Midbrain (tissue), 1 donor: ENCODE results near the gene ATP6AP1.

Source experiments
- DNase-seq: peaks from one replicate; lab custom pipeline; 2025; lab: John Stamatoyannopoulos, UW

The ATP6AP1 gene

GRCh38 chrX:154449618-154450017, 21.1 kb downstream of the ATP6AP1 start:
- DNase-seq: no peak

GRCh38 chrX:154450312-154450711, 21.8 kb downstream of the ATP6AP1 start:
- no peak for DNase-seq

GRCh38 chrX:154452823-154453222, 24.3 kb downstream of the ATP6AP1 start:
- DNase-seq: peak; percentile 23

- peak; percentile 18 for DNase-seq
These were observed 29.1 kb downstream of the ATP6AP1 start for GRCh38 chrX:154457491-154458115.

DNA sequence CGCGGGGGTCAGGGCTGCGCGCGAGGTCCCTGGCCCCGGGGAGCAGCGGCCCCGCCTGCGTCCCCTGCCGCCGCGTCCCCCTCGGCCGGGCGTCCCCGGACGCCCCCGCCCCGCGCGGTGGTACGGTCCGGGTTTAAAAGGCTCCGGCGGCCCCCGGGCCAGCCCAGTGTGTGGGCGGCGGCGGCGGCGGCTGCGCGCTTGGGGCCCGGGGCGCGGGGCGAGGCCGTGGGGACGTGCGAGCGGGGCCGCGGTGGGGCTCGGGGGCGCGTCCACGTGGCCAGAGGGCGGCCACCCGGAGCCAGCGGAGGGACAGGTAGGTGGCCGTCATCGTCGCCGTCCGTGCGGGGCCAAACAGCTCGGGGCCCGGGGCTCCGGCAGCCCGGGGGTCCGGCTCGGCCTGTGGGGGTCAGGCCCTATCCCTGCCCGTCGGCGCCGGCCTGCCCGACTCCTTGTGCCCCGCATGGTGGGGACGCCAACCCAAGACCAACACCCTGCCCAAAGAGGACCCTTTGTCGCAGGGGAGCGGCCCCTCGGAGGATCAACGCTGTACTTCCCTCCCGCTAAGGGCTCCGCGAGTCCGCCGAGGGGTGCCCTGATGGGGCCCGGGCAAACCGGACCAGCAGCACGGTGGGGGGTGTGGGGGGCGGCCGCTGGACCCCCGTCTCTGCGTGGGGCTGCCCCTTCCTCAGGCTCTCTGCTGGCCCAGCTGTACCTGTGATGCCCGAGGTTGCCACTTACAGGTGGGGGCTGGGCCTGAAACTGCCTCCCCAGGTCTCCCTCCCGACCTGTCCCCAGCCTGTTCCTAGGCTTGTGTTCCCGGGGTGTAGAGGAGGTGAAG, 29.9 kb downstream of the ATP6AP1 start, which contains the start of gene PLXNA3:
Gene PLXNA3 (plus strand): TSS at position 166 of the 838 bp plus-strand sequence. CDS start 1,903 bp downstream, outside the sequence.
- DNase-seq: peak; percentile 18

DNA sequence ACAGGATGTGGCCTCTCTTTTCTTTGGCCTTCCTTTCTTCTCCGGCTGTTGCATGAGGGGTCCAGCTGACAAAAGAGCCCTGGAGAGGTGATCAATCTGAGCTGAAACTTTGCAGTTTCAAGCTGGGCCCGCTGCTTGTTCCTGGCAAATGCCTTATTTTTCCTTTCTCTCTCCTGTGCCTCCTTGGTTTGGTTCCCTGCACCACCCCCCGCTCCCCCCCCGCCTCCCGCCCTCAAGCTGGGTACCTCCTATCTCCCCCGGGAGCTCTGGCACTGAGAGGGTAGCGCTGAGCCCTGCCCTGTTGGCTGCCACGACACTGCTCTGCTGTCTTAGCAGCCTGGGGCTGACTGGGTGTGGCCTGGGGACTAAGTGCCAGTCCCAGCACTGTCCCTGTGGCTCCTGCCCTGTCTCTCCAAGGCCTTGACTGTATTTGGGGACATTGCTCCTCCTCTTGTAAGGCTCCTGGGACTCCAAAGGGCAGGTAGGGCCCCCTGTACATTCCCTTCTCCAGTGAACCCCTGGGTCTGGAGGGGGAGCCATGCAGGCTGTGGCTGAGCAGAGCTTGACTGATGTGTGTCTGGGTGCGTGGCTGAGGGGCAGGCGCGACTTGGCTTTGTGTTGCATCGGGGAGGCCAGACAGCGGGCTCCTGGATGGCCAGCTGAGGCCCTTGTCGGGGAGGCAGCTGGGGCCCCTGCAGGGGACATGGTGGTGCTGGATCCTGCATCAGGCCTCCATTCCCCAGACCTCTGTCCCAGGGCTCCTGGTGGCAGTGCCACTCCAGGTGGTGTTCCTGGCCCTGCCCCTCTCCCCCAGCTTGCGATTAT, 30.7 kb downstream of the ATP6AP1 start:
- peak; percentile 9 for DNase-seq

GRCh38 chrX:154459832-154460231, 31.4 kb downstream of the ATP6AP1 start:
- DNase-seq: no peak

DNA sequence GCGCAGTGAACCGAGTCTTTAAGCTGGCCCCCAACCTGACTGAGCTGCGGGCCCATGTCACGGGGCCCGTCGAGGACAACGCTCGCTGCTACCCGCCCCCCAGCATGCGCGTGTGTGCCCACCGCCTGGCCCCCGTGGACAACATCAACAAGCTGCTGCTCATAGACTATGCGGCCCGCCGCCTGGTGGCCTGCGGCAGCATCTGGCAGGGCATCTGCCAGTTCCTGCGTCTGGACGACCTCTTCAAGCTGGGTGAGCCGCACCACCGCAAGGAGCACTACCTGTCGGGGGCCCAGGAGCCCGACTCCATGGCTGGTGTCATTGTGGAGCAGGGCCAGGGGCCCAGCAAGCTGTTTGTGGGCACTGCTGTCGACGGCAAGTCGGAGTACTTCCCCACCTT, 31.8 kb downstream of the ATP6AP1 start:
- DNase-seq: no peak

- DNase-seq: peak; percentile 2
These were observed 33.9 kb downstream of the ATP6AP1 start for GRCh38 chrX:154462396-154462795.

DNA sequence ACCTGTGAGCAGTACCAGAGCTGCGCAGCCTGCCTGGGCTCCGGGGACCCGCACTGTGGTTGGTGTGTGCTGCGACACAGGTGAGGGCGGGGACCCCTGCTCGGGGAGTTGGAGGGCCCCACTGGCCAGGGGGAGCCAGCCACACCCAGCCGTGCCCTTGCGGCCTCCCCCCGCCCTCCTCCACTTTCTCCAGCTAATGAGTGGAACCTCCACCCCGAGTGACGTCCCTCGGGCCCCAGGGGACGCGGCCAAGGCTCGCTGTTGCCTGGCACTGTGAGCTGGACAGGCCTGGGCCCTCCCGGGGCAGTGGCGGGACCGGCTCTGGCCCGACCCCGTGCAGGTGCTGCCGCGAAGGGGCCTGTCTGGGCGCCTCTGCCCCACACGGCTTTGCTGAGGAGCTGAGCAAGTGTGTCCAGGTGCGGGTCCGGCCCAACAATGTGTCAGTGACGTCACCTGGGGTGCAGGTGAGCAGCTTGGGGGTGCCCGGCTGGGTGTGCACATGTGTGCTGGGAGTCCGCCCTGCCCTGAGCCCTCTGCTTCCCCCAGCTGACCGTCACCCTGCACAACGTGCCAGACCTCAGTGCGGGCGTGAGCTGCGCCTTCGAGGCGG, 35.2 kb downstream of the ATP6AP1 start:
- DNase-seq: no peak

GRCh38 chrX:154464806-154465365, 36.4 kb downstream of the ATP6AP1 start:
- no peak for DNase-seq

DNA sequence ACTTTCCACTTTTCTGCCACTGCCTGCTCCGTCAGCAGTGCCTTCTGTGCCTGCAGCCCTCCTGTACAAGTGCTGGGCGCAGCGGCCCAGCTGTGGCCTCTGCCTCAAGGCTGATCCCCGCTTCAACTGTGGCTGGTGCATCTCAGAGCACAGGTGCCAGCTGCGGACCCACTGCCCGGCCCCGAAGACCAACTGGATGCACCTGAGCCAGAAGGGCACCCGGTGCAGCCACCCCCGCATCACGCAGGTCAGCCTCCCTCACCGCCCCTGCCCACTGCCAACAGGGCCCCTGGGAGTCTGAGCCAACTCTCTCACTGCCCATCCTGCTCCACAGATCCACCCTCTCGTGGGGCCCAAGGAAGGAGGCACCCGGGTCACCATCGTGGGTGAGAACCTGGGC, 37.1 kb downstream of the ATP6AP1 start:
- no peak for DNase-seq

DNA sequence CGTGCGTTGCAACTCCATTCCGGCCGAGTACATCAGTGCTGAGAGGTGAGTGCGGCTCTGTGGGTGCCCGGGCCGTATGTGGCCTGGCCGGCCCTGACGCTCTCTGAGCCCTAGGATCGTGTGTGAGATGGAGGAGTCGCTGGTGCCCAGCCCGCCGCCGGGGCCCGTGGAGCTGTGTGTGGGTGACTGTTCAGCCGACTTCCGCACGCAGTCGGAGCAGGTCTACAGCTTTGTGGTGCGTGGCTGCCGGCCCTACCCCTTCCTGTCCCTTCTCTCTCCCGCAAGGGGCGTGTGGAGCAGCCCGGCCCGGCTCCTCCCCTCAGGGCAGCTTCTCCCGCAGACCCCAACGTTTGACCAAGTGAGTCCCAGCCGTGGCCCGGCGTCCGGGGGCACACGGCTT, 37.6 kb downstream of the ATP6AP1 start:
- DNase-seq: no peak

- DNase-seq: no peak
These were observed 38.4 kb downstream of the ATP6AP1 start for GRCh38 chrX:154466907-154467306.

DNA sequence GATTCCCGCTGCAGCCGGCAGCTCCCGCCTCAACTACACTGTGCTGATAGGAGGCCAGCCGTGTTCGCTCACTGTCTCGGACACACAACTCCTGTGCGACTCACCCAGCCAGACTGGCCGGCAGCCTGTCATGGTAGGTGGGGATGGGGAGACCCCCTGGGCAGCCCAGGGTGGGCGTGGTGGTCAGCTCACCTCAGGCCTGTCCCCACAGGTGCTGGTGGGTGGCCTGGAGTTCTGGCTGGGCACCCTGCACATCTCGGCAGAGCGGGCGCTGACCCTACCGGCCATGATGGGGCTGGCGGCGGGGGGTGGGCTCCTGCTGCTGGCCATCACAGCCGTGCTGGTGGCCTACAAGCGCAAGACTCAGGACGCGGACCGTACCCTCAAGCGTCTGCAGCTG, 39.1 kb downstream of the ATP6AP1 start:
- DNase-seq: no peak

- DNase-seq: no peak
These were observed 39.7 kb downstream of the ATP6AP1 start for GRCh38 chrX:154468217-154468616.

DNA sequence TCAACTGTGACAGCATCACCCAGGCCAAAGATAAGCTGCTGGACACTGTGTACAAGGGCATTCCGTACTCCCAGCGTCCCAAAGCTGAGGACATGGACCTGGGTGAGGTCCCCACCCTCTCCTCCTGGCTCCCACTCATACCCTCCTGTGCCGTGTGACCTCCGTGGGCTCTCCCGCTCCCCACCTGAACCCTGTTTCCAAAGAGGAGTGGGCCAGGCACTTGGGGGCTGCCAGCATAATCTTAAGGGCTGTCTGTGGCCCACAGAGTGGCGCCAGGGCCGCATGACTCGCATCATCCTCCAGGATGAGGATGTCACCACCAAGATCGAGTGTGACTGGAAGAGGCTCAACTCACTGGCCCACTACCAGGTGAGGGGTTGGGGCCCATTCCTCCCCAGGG, 40.6 kb downstream of the ATP6AP1 start:
- no peak for DNase-seq

DNA sequence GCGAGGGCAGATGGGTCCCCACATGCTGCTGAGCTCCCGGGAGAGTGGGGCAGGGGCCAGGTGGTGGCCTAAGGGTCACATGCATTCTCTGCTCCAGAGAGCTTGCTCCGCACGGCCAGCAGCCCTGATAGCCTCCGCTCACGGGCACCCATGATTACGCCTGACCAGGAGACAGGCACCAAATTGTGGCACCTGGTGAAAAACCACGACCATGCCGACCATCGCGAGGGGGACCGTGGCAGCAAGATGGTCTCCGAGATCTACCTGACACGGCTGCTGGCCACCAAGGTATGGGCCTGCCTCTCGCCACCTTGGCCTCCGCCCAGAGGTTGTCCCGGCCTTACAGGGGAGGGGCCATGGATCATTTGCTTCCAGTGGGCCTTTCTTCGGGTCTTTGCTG, 41.4 kb downstream of the ATP6AP1 start:
- no peak for DNase-seq

GRCh38 chrX:154470434-154470833, 42.0 kb downstream of the ATP6AP1 start:
- no peak for DNase-seq

DNA sequence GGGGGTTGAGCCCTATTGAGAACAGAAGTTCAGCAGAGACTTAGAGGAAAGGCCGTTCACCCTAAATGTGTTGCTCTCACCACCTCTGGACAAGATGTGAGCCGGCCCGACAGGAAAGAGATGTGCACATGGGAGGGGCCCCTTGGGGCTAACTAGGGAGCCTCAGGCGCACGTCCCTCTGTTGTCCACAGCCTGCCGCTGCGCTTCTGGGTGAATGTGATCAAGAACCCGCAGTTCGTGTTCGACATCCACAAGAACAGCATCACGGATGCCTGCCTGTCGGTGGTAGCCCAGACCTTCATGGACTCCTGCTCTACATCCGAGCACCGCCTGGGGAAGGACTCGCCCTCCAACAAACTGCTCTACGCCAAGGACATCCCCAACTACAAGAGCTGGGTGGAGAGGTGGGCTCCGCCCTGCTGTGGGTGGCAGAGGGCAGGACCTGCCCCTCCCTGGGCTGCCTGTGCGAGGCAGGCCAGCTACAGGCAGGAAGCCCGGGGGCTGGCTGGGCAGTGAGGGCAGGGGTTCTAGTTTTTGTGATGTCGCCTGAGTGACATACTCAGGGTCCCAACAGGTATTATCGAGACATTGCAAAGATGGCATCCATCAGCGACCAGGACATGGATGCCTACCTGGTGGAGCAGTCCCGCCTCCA, 42.6 kb downstream of the ATP6AP1 start:
- no peak for DNase-seq
